ENCODE measurements around the gene PES1.
"Not testable (repeated sequence)": the region's sequence is repeated elsewhere in the genome, so short reads cannot be mapped to it uniquely, and the experiment has no call there.

PES1 gene

DNA sequence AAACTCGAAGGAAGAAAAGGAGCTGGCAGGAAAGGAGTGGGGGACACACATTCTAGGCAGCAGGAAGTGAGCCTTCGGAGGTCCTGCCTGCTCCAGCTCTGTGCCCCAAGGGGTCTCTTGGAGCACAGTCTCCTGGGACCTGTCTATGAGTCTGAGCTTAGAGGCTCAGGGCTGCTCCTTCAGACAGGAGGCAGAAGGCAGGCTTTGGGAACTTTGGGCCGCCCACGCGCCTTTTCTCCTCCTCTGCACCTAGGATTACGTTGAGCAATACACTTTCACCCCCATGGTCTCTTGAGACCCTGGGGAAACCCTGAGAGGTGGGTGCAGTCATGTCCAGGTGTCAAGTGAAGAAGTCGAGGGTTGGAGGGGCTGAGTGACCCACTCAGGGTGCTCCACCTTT is 16.2 kb upstream of the PES1 start:
- DNase-seq: no peak

GRCh38 chr22:30607300-30607930 is 15.7 kb upstream of the PES1 start:
- no peak for DNase-seq

DNA sequence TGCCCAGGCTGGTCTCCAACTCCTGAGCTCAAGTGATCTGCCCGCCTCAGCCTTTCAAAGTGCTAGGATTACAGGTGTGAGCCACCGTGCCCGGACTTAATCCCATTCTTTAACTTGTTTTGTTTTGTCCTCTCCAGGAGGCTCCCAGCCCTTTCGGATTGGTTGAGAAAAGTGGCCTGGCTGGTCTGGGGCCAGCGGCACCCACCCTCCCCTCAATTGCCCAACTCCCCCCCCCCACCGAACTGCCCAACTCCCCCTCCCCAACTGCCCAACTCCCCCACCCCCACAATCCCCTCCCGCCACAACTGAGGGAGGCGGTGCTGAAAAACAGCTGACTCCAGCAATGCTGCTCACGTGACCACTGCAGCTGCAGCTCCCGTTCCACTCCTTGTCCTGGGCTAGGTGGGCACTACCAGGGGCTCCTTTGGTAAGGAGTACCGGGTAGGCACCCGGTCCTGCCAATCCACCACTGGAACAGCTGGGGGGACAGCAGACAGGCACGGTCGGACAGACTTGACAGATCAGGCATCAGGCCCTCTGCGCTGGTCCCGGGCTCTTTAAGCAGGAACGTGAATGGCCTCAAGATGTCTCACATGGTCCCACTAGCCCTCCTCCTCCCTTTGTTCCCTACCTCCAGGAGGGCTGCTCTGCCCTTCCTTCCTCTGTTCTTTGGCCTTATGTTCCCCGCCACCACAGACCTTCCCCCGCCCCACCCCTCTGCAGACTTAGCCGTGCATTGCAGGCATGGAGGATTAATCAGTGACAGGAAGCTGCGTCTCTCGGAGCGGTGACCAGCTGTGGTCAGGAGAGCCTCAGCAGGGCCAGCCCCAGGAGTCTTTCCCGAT is 15.0 kb upstream of the PES1 start, which contains the start of gene TCN2:
Gene TCN2 (plus strand): TSS at position 720 of the 845 bp plus-strand sequence. CDS start 158 bp downstream, outside the sequence.
- peak; percentile 10 for DNase-seq

- peak; percentile 3 for DNase-seq
These were observed 13.9 kb upstream of the PES1 start for GRCh38 chr22:30605449-30606110.

DNA sequence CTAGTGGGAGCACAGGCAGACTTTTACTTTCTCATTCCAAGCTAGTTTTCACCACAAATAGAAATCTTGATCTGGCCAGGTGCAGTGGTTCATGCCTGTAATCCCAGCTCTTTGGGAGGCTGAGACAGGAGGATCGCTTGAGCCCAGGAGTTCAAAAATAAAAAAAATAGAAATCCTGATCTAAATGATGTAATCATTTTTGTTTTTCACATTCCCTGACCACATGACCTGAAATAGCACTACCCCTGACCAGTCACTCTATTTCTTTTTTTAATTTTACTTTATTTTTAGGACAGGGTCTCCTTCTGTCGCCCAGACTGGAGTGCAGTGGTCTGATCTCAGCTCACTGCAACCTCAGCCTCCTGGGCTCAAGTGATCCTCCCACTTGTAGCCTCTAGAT is 13.0 kb upstream of the PES1 start:
- DNase-seq: no peak

GRCh38 chr22:30603801-30604200 is 12.1 kb upstream of the PES1 start:
- no peak for DNase-seq

DNA sequence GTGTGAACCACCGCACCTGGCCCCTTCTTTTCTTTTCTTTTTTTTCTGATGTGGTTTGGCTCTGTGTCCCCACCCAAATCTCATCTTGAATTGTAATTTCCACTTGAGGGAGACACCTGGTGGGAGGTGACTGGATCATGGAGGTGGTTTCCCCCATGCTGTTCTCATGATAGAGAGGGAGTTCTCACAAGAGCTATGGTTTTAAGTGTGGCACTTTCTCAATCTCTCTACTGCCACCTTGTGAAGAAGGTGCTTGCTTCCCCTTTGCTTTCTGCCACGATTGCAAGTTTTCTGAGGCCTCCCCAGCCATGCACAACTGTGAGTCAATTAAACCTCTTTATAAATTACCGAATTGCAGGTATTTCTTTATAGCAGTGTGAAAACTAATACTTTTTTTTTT is 10.3 kb upstream of the PES1 start:
- no peak for DNase-seq

DNA sequence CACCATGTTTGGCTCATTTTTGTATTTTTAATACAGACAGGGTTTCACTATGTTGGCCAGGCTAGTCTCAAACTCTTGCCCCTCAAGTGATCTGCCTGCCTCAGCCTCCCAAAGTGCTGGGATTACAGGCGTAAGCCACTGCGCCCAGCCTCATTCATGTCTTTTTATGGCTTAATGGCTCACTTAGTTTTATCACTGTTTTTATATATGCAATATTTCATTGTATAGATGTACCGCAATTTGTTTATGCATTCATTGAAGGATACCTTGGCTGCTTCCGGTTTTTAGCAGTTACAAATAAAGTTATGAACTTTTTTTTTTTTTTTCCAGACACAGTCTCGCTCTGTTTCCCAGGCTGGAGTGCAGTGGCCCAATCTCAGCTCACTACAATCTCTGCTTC is 9.8 kb upstream of the PES1 start:
- no peak for DNase-seq

DNA sequence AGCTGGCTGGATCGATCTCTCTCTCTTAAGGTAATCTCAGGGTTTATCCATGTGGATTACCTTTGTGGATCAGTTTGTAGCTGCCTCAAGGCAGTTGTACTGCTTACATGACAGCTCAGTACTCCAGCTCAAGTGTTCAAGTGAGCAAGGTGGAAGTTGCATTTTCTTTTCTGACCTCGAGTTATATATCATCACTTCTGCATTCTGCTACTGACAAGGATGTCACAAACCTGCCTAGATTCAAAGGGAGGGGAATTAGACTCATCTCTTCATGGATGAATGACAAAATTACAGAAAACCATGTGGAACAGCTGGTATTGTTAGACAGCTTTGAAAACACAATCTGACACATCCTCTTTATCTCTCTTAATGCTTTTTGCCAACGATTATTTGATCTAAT is 9.2 kb upstream of the PES1 start:
- no peak for DNase-seq

DNA sequence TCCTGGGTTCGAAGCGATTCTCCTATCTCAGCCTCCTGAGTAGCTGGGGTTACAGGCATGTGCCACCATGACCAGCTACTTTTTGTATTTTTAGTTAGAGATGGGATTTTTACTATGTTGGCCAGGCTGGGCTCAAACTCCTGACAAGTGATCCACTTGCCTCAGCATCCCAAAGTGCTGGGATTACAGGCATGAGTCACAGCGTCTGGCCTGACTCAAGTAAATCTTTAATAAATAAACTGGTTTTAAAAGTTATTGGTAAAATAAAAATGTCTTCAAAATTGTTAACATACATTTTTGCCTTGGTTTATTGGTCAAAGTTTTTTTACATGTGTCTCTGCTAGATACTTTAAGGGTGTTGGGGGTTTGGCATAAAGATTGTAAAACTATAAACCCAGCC is 7.3 kb upstream of the PES1 start:
- no peak for DNase-seq

- no peak for DNase-seq
These were observed 5.2 kb upstream of the PES1 start for GRCh38 chr22:30596886-30597285.

DNA sequence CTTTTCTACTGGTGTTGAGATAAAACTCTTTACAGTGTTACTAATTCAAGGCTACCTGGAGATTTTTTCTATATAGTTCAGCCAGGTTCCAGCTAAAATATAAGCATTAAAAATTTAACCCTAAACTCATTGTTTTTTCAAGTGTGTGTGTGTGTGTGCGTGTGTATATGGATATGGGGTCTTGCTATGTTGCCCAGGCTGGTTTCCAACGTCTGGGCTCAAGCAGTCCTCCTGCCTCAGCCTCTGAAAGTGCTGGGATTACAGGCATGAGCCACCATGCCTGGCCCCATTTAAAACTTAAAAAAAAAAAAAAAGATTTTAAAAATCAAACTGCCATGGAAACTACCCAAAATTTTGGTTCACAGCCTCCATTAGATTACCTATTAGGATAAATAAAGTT is 4.5 kb upstream of the PES1 start:
- DNase-seq: no peak

- DNase-seq: not testable (repeated sequence)
These were observed 627 bp upstream of the PES1 start for GRCh38 chr22:30592360-30592713.

DNA sequence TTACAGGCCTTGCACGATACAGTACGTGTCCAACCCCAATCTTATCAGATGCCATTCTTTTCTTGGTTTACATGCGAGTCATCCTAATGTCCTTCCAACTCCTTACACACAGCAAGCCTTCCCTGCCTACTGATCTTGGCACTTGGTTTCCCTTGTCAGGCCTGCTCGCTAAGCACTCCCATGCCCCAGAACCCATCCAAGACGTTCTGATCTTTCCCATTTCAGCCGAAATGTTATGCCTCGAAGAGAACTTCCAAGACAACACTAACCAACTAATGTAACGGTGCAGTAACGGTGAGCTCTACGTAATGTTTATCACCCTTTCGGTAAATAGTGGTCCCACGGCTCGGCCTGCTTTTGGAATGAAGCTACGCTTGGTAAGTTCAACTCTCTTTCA is 521 bp downstream of the PES1 start:
- DNase-seq: no peak

DNA sequence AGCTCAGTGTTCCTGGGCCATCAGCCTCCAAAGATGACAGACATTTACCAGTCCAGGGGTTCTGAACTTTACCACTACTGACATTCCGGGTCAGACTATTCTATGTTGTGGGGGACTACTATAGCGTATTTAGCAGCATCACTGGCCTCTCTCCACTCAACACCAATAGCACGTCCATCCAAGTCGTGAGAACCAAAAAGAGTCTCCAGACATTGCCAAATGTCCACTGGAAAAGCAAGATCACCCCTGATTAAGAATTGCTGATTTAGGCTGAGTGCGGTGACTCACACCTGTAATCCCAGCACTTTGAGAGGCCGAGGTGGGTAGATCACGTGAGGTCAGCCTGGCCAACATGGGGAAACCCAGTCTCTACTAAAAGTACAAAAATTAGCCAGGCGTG is 5.3 kb downstream of the PES1 start:
- no peak for DNase-seq

GRCh38 chr22:30584441-30584840 is 7.3 kb downstream of the PES1 start:
- no peak for DNase-seq

- DNase-seq: no peak
These were observed 8.7 kb downstream of the PES1 start for GRCh38 chr22:30582788-30583545.

GRCh38 chr22:30582051-30582450 is 9.7 kb downstream of the PES1 start:
- DNase-seq: no peak

DNA sequence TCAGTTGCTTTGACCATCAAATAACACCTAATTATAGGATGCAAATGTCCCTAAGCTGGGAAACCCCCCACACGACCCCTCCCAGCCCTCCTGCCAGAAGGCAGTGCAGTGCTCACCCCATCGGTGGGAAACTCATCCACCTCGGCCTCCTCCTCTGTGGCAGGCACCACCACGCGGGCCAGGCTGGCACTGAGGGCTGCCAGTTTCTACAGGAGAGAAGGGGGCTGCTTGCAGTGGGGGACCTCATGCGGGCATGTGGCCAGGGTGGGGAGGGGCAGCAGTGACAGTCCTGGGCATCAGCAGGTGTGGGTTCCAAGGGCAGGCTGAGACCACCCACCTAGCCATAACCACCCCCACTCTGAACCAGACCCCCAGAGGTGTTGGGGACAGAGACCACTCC is 10.8 kb downstream of the PES1 start:
- DNase-seq: no peak

GRCh38 chr22:30578481-30578880 is 13.2 kb downstream of the PES1 start:
- no peak for DNase-seq

- DNase-seq: no peak
These were observed 15.9 kb downstream of the PES1 start for GRCh38 chr22:30575859-30576258.

GRCh38 chr22:30574997-30575671 is 16.6 kb downstream of the PES1 start:
- DNase-seq: no peak

Data from activated effector memory CD4-positive, alpha-beta T cell treated with Interleukin-2 at 50 U/mL for 16 hours (primary cell).